IMR-90 (cell line): ENCODE data around the gene OR51G2. TPM values are rescaled to one million over a fixed set of nuclear protein-coding genes. Genes with fewer than 3 reads are reported as not detected.

Experiments
- ATAC-seq: fragments of 200-7000 bp; cut with Tn5 transposase; 2 replicates; pipeline ENCODE4 v1.9.1; 2020; ENCODE audit warnings: low read depth, mild to moderate bottlenecking, moderate library complexity
- BruUV-seq: library from RNA; stranded (reverse); fragments of 400-500 nt; replicated peaks from 2 replicates; lab custom pipeline; 2021; lab: Mats Ljungman, UMichigan
- CTCF ChIA-PET: fragments of 300-600 bp; formaldehyde crosslinking; extraction: SDS; loops from one replicate; lab custom pipeline; 2021; ENCODE audit warnings: antibody characterized with exemption; lab: Yijun Ruan, JAX
- POLR2A ChIA-PET: fragments of 300-600 bp; sonication (Branson Sonifier 250); formaldehyde crosslinking; loops from one replicate; lab custom pipeline; 2022; ENCODE audit warnings: antibody characterized with exemption; ENCODE audit not compliant: unreplicated experiment; lab: Charles Lee
- DNase-seq: peaks from one replicate; pipeline ENCODE4 v3.0.0; 2013
- H2AFZ ChIP-seq: replicated peaks from 2 replicates; pipeline ENCODE3; 2013; ENCODE audit warnings: low read length, mild to moderate bottlenecking; ENCODE audit not compliant: poor library complexity
- H2AK5ac ChIP-seq: 2 replicates; pipeline ENCODE4 v1.6.1; 2013; ENCODE audit warnings: low read depth, low read length, inconsistent platforms
- H2AK9ac ChIP-seq: replicated peaks from 2 replicates; pipeline ENCODE3; 2013; ENCODE audit warnings: mild to moderate bottlenecking, low read depth, low read length, moderate library complexity; ENCODE audit not compliant: poor library complexity
- H2BK120ac ChIP-seq: 2 replicates; pipeline ENCODE4 v1.6.1; 2013; ENCODE audit warnings: low read depth, low read length, inconsistent platforms
- H2BK15ac ChIP-seq: 3 replicates; pipeline ENCODE4 v1.6.1; 2013; ENCODE audit warnings: low read depth, low read length, inconsistent platforms
- H2BK20ac ChIP-seq: 2 replicates; pipeline ENCODE4 v1.6.1; 2013; ENCODE audit warnings: low read depth, mild to moderate bottlenecking, inconsistent platforms, low read length, moderate library complexity
- H2BK5ac ChIP-seq: 2 replicates; pipeline ENCODE4 v1.6.1; 2013; ENCODE audit warnings: mild to moderate bottlenecking, low read depth, low read length, inconsistent platforms; ENCODE audit not compliant: poor library complexity, severe bottlenecking
- H3K14ac ChIP-seq: replicated peaks from 2 replicates; pipeline ENCODE4 v1.6.1; 2013; ENCODE audit warnings: low read depth, low read length, inconsistent platforms
- H3K18ac ChIP-seq: 2 replicates; pipeline ENCODE4 v1.6.1; 2013; ENCODE audit warnings: low read depth, low read length, control low read depth
- H3K23ac ChIP-seq: 2 replicates; pipeline ENCODE4 v1.6.1; 2013; ENCODE audit warnings: low read depth, low read length, inconsistent platforms
- H3K27ac ChIP-seq: 2 replicates; pipeline ENCODE4 v1.5.1; 2013; ENCODE audit warnings: mild to moderate bottlenecking, control low read depth, low read length; ENCODE audit not compliant: insufficient read depth
- H3K27me3 ChIP-seq: 2 replicates; pipeline ENCODE4 v1.6.1; 2013; ENCODE audit warnings: low read length; ENCODE audit not compliant: control insufficient read depth, insufficient read depth
- H3K36me3 ChIP-seq: 2 replicates; pipeline ENCODE4 v1.6.1; 2013; ENCODE audit warnings: low read length, mixed read lengths; ENCODE audit not compliant: control insufficient read depth, insufficient read depth
- H3K4ac ChIP-seq: 2 replicates; pipeline ENCODE4 v1.6.1; 2013; ENCODE audit warnings: low read depth, low read length, inconsistent platforms
- H3K4me1 ChIP-seq: 2 replicates; pipeline ENCODE4 v1.6.1; 2013; ENCODE audit warnings: low read length, mixed read lengths; ENCODE audit not compliant: control insufficient read depth, insufficient read depth
- H3K4me2 ChIP-seq: 2 replicates; pipeline ENCODE4 v1.6.1; 2013; ENCODE audit warnings: low read depth, mild to moderate bottlenecking, control low read depth, low read length, moderate library complexity
- H3K4me3 ChIP-seq: 2 replicates; pipeline ENCODE4 v1.5.1; 2013; ENCODE audit warnings: low read depth, mild to moderate bottlenecking, control low read depth, low read length, moderate library complexity; ENCODE audit not compliant: insufficient read depth
- H3K56ac ChIP-seq: 2 replicates; pipeline ENCODE4 v1.6.1; 2013; ENCODE audit warnings: low read length, inconsistent platforms; ENCODE audit not compliant: insufficient read depth; ENCODE audit errors: extremely low read depth
- H3K79me1 ChIP-seq, 2 experiments: 2 replicates each; pipeline ENCODE4 v1.6.1; 2013; ENCODE audit warnings: low read length in 2 of 2, inconsistent platforms in 1 of 2, low read depth in 1 of 2
- H3K9ac ChIP-seq: 2 replicates; pipeline ENCODE4 v1.6.1; 2013; ENCODE audit warnings: low read depth, low read length, control low read depth
- H3K9me1 ChIP-seq: 2 replicates; pipeline ENCODE4 v1.6.1; 2013; ENCODE audit warnings: low read length, inconsistent platforms; ENCODE audit not compliant: insufficient read depth
- H3K9me3 ChIP-seq: 2 replicates; pipeline ENCODE4 v1.6.1; 2013; ENCODE audit warnings: low read length; ENCODE audit not compliant: control insufficient read depth, insufficient read depth
- H4K20me1 ChIP-seq: 2 replicates; pipeline ENCODE4 v1.6.1; 2013; ENCODE audit warnings: low read length, inconsistent platforms; ENCODE audit not compliant: insufficient read depth
- H4K5ac ChIP-seq: 2 replicates; pipeline ENCODE4 v1.6.1; 2013; ENCODE audit warnings: mild to moderate bottlenecking, low read depth, low read length, control low read depth
- H4K8ac ChIP-seq, 2 experiments: 2 replicates each; pipeline ENCODE4 v1.6.1; 2013; ENCODE audit warnings: low read depth in 2 of 2, low read length in 2 of 2, control low read depth in 1 of 2, inconsistent platforms in 1 of 2
- H4K91ac ChIP-seq: 2 replicates; pipeline ENCODE4 v1.6.1; 2013; ENCODE audit warnings: low read depth, low read length, inconsistent platforms; ENCODE audit not compliant: insufficient read depth
- BHLHE40 ChIP-seq: fragments of 150-350 bp; IDR thresholded peaks from 2 replicates; pipeline ENCODE4 v1.6.1; 2016; ENCODE audit warnings: mild to moderate bottlenecking, low read depth, low read length
- CEBPB ChIP-seq: IDR thresholded peaks from 2 replicates; pipeline ENCODE4 v1.6.1; 2012; ENCODE audit warnings: low read depth, low read length, improper control_type of control experiment
- MAFK ChIP-seq: IDR thresholded peaks from 2 replicates; pipeline ENCODE4 v1.6.1; 2012; ENCODE audit warnings: low read depth, low read length, improper control_type of control experiment
- MAZ ChIP-seq: IDR thresholded peaks from 2 replicates; pipeline ENCODE4 v1.6.1; 2012; ENCODE audit warnings: low read depth, mild to moderate bottlenecking, low read length, improper control_type of control experiment, moderate library complexity, borderline replicate concordance
- MXI1 ChIP-seq: IDR thresholded peaks from 2 replicates; pipeline ENCODE4 v1.6.1; 2012; ENCODE audit warnings: low read depth, mild to moderate bottlenecking, low read length, moderate library complexity, borderline replicate concordance
- NFE2L2 ChIP-seq: fragments of 150-350 bp; IDR thresholded peaks from 2 replicates; pipeline ENCODE4 v1.6.1; 2016; ENCODE audit warnings: low read depth, mild to moderate bottlenecking, low read length
- RFX5 ChIP-seq: IDR thresholded peaks from 2 replicates; pipeline ENCODE4 v1.8.0; 2012; ENCODE audit warnings: low read depth, mild to moderate bottlenecking, low read length, moderate library complexity
- WGBS, 2 experiments: methylation state at CpG; one replicate each; pipeline versions ENCODE4 v1.1.5 to v1.1.7; 2013; ENCODE audit warnings: missing lambda C conversion rate in 2 of 2; ENCODE audit not compliant: insufficient read length in 1 of 2; ENCODE audit errors: extremely low coverage in 2 of 2; 5-methylcytosine and 5-hydroxymethylcytosine counted together
- dilution Hi-C: fragments of 300-500 bp; cut with HindIII; formaldehyde crosslinking; loops from one replicate; pipeline ENCODE4 v1.14.3; 2018; ENCODE audit warnings: low sequenced_read_pairs; ENCODE audit not compliant: unreplicated experiment
- in situ Hi-C: fragments of 300-500 bp; cut with MboI; formaldehyde crosslinking; loops from 3 replicates; pipeline ENCODE4 v1.14.3; 2019; ENCODE audit warnings: low sequenced_read_pairs, inconsistent platforms, mixed read lengths
- intact Hi-C: fragments of 100-400 bp; cut with micrococcal nuclease; formaldehyde crosslinking; loops from 2 replicates; pipeline ENCODE4 v1.10.0; 2022
- polyA plus RNA-seq, 3 experiments: library from polyadenylated mRNA; depleted of rRNA; stranded (reverse); fragments of >200 nt; gene quantifications; 2 replicates each; pipeline ENCODE4 v1.2.3, GENCODE V29; 2012; ENCODE audit warnings: low replicate concordance in 1 of 3
- total RNA-seq: library from RNA; depleted of rRNA; stranded (reverse); fragments of >200 nt; gene quantifications from 2 replicates; pipeline ENCODE4 v1.2.3, GENCODE V29; 2012

The OR51G2 gene
- total and polyA plus RNA-seq, 2 of the 4 experiments (the other 2 are of a cell fraction): not detected

- Histone ChIP-seq H3K36me3 (no peaks in the 10 kb centered on the region), H3K79me1 (no peaks in the 10 kb centered on the region), H3K4ac (peak within 1 kb of the TSS; percentile 41; the same call in 1 of the 2 replicates), H2AFZ (peak within 1 kb of the TSS; percentile 82), H3K27me3 (no peaks in the 10 kb centered on the region), H3K4me3 (no peak within 1 kb of the TSS), H2BK5ac (no peak within 1 kb of the TSS), H3K4me2 (peak within 1 kb of the TSS; percentile 61; the same call in 1 of the 2 replicates), H3K23ac (no peak within 1 kb of the TSS), H3K9me1 (peaks cover 5% of the 10 kb centered on the region), H3K27ac (no peak within 1 kb of the TSS), H3K4me1 (peaks cover 2% of the 10 kb centered on the region; the same call in 1 of the 2 replicates), H3K18ac (no peak within 1 kb of the TSS), H2BK20ac (peak within 1 kb of the TSS; percentile 66), H3K9me3 (no peaks in the 10 kb centered on the region), H3K56ac (no peak within 1 kb of the TSS), H4K5ac (no peak within 1 kb of the TSS), H2BK15ac (no peak within 1 kb of the TSS), H2BK120ac (peak within 1 kb of the TSS; percentile 61), H4K8ac (no peak within 1 kb of the TSS), H4K20me1 (no peaks in the 10 kb centered on the region), H4K91ac (peak within 1 kb of the TSS; percentile 34; the same call in 1 of the 2 replicates), H3K14ac (no peak within 1 kb of the TSS; the same call in 1 of the 2 replicates), H2AK9ac (no peak within 1 kb of the TSS), H3K9ac (no peak within 1 kb of the TSS), H2AK5ac (peak within 1 kb of the TSS; percentile 39; the same call in 1 of the 2 replicates)
- intact Hi-C loops: no loop called here
- ChIA-PET POLR2A (no interaction called here), CTCF (no interaction called here)
- peak; percentile 40 for DNase-seq
- WGBS, 2 experiments: 62% methylated on average over 5 of the region's 8 CpGs; no CpG with 5 or more reads in 1 of the 2 experiments
- in situ Hi-C loops: no loop called here
- BruUV-seq: no TSS peak
- ATAC-seq: peak; percentile 63; the same call in 1 of the 2 replicates
- TF ChIP-seq CEBPB (peak; percentile 35; the same call in 1 of the 2 replicates), RFX5 (no peak), MAZ (no peak), MXI1 (no peak), NFE2L2 (peak; percentile 18; the same call in 1 of the 2 replicates), BHLHE40 (no peak), MAFK (no peak)
- dilution Hi-C loops: no loop called here
These were observed 37.2 kb downstream of the OR51G2 start, which contains the start of gene OR51T1 for GRCh38 chr11:4881860-4882500. OR51T1 (plus strand) TSS chr11:4881900; CDS start chr11:4881900, 0 bp downstream.
